Upper lobe of left lung (tissue), 4 donors: Measurements from ENCODE around the gene GP5.

ENCODE experiments used
- CTCF ChIP-seq, 6 experiments: fragments of 450-650 bp in 4 of 6; fragments of 200-600 bp in 2 of 6; sonication (generic) in 2 of 6; IDR thresholded peaks; one replicate each; pipeline ENCODE4 v1.5.1; 2016 to 2019; ENCODE audit warnings: antibody characterized with exemption in 6 of 6
- POLR2A ChIP-seq, 4 donors: fragments of 450-650 bp; IDR thresholded peaks; one replicate each; pipeline ENCODE4 v1.5.1; 2016 to 2017; ENCODE audit warnings: antibody characterized with exemption in 4 of 4, mild to moderate bottlenecking in 2 of 4

- no peak for TF ChIP-seq CTCF (IDR thresholded peaks at IDR 0.05)
- no peak for TF ChIP-seq POLR2A (IDR thresholded peaks at IDR 0.05)
Observed at GRCh38 chr3:194424953-194425352, 25.9 kb upstream of the GP5 start.
